Ramos (cell line): ENCODE results near the gene MINK1.
"Not testable (repeated sequence)": the region's sequence is repeated elsewhere in the genome, so short reads cannot be mapped to it uniquely, and the experiment has no call there.

ENCODE experiments used
- in situ Hi-C: fragments of 300-500 bp; cut with MboI; formaldehyde crosslinking; loops from one replicate; pipeline ENCODE4 v1.14.3; 2022; ENCODE audit warnings: low sequenced_read_pairs; ENCODE audit not compliant: unreplicated experiment

Gene MINK1

GRCh38 chr17:4919511-4920047, 86.4 kb downstream of the MINK1 start:
- in situ Hi-C loops, result no loop called here

GRCh38 chr17:4920351-4921048, 87.4 kb downstream of the MINK1 start:
- in situ Hi-C loops, result no loop called here

GRCh38 chr17:4921320-4921719, 88.2 kb downstream of the MINK1 start:
- in situ Hi-C loops, result no loop called here

- in situ Hi-C loops, result not testable (repeated sequence)
These were observed 93.6 kb downstream of the MINK1 start for GRCh38 chr17:4926577-4927335.

- in situ Hi-C loops, result no loop called here
These were observed 95.7 kb downstream of the MINK1 start for GRCh38 chr17:4928881-4929280.

GRCh38 chr17:4931963-4932362, 98.8 kb downstream of the MINK1 start, which contains the start of gene GP1BA:
Gene GP1BA (plus strand): TSS chr17:4932277. CDS start chr17:4932605, 328 bp downstream.
- in situ Hi-C loops, result no loop called here

GRCh38 chr17:4932756-4933155, 99.6 kb downstream of the MINK1 start:
- in situ Hi-C loops, result no loop called here

GRCh38 chr17:4933646-4934045, 100.5 kb downstream of the MINK1 start:
- in situ Hi-C loops, result no loop called here

GRCh38 chr17:4934173-4934979, 101.2 kb downstream of the MINK1 start:
- in situ Hi-C loops, result no loop called here

GRCh38 chr17:4935650-4936049, 102.5 kb downstream of the MINK1 start:
- in situ Hi-C loops, result no loop called here

- in situ Hi-C loops, result no loop called here
These were observed 103.3 kb downstream of the MINK1 start for GRCh38 chr17:4936436-4936835.

GRCh38 chr17:4937553-4937952, 104.4 kb downstream of the MINK1 start:
- in situ Hi-C loops, result no loop called here

GRCh38 chr17:4938069-4938491, 104.9 kb downstream of the MINK1 start:
- in situ Hi-C loops, result no loop called here

- in situ Hi-C loops, result no loop called here
These were observed 105.8 kb downstream of the MINK1 start for GRCh38 chr17:4938688-4939545.

GRCh38 chr17:4939546-4939795, 106.3 kb downstream of the MINK1 start:
- in situ Hi-C loops, result no loop called here

GRCh38 chr17:4939796-4940554, 106.8 kb downstream of the MINK1 start, which contains the start of the genes RNF167 and SLC25A11:
Gene RNF167 (plus strand): TSS chr17:4940268. CDS start chr17:4940910, 642 bp downstream.
Gene SLC25A11 (minus strand): TSS chr17:4940046. CDS start chr17:4939910, 136 bp downstream.
- in situ Hi-C loops, result no loop called here

- in situ Hi-C loops, result no loop called here
These were observed 107.6 kb downstream of the MINK1 start for GRCh38 chr17:4940555-4941318.

GRCh38 chr17:4941319-4941610, 108.1 kb downstream of the MINK1 start:
- in situ Hi-C loops, result no loop called here
